RWPE1 (cell line): ENCODE results near the gene DCUN1D4.

Experiments used
- CTCF ChIA-PET: fragments of 350-600 bp; sonication (Branson Sonifier 250); formaldehyde crosslinking; extraction: SDS; loops from one replicate; lab custom pipeline; 2021; lab: Yijun Ruan, JAX
- POLR2A ChIA-PET: fragments of 400-600 bp; formaldehyde crosslinking; extraction: SDS; loops from one replicate; lab custom pipeline; 2020; ENCODE audit warnings: antibody characterized with exemption; ENCODE audit not compliant: low non-redundant PET; lab: Yijun Ruan, JAX
- DNase-seq: peaks from one replicate; pipeline ENCODE4 v3.0.0; 2012; ENCODE audit warnings: low spot score
- H3K27ac ChIP-seq: fragments of 450-650 bp; 2 replicates; pipeline ENCODE4 v1.5.1; 2017
- TF ChIP-seq, protein P1 (sequence below): fragments of 450-650 bp; conservative IDR thresholded peaks from 2 replicates; pipeline ENCODE4 v1.5.1; 2017; ENCODE audit warnings: low read depth, mild to moderate bottlenecking

Gene DCUN1D4

GRCh38 chr4:51842554-51843308, at the start of gene DCUN1D4:
TSS of gene DCUN1D4 (plus strand) at chr4:51843153. CDS start at chr4:51843243, 90 bp downstream.
- peak within 1 kb of the TSS; percentile 97 for H3K27ac ChIP-seq
- TF ChIP-seq, protein P1, sequence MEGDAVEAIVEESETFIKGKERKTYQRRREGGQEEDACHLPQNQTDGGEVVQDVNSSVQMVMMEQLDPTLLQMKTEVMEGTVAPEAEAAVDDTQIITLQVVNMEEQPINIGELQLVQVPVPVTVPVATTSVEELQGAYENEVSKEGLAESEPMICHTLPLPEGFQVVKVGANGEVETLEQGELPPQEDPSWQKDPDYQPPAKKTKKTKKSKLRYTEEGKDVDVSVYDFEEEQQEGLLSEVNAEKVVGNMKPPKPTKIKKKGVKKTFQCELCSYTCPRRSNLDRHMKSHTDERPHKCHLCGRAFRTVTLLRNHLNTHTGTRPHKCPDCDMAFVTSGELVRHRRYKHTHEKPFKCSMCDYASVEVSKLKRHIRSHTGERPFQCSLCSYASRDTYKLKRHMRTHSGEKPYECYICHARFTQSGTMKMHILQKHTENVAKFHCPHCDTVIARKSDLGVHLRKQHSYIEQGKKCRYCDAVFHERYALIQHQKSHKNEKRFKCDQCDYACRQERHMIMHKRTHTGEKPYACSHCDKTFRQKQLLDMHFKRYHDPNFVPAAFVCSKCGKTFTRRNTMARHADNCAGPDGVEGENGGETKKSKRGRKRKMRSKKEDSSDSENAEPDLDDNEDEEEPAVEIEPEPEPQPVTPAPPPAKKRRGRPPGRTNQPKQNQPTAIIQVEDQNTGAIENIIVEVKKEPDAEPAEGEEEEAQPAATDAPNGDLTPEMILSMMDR: no peak; the same call in 1 of the 2 replicates
- peak; percentile 100 for DNase-seq
- ChIA-PET POLR2A (no interaction called here), CTCF (interaction anchor here (0.6 kb wide), 1 partner anchor 149 kb away, joined by 4 read pairs; no protein-coding TSS in a partner anchor)

DNA sequence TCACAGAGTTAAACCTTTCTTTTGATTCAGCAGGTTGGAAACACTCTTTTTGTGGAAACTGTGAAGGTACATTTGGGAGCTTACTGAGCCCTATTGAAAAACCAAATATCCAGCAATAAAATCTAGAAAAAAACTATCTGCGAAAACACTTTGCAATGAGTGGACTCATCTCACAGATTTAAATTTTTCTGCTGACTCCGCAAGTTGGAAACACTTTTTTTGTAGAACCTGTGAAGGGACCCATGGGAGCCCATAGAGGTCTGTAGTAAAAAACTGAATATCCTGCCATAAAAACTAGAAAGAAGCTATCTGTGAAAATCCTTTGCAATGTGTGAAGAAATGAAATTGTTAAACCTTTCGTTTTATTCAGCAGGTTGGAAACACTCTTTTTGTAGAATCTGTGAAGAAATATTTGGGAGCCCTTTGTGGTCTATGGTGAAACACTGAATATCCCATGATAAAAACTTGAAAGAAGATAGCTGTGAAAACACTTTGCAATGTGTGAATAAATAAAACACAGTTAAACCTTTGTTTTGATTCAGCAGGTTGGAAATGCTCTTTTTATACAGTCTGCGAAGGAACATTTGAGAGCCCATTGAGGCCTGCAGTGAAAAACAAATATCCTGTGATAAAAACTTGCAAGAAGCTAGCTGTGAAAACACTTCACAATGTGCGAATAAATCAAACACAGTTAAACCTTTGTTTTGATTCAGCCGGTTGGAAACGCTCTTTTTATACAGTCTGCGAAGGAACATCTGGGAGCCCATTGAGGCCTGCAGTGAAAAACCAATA, 22.3 kb upstream of the DCUN1D4 start:
- ChIA-PET POLR2A (no interaction called here), CTCF (no interaction called here)
- TF ChIP-seq, protein P1: no peak
- no peak overlapping the region for H3K27ac ChIP-seq
- DNase-seq: no peak

- no peak overlapping the region for H3K27ac ChIP-seq
- TF ChIP-seq, protein P1: no peak
- ChIA-PET POLR2A (no interaction called here), CTCF (interaction anchor here (0.6 kb wide), 1 partner anchor 103 kb away, joined by 8 read pairs; no protein-coding TSS in a partner anchor)
- no peak for DNase-seq
These were observed 17.6 kb upstream of the DCUN1D4 start for GRCh38 chr4:51825341-51825740.

DNA sequence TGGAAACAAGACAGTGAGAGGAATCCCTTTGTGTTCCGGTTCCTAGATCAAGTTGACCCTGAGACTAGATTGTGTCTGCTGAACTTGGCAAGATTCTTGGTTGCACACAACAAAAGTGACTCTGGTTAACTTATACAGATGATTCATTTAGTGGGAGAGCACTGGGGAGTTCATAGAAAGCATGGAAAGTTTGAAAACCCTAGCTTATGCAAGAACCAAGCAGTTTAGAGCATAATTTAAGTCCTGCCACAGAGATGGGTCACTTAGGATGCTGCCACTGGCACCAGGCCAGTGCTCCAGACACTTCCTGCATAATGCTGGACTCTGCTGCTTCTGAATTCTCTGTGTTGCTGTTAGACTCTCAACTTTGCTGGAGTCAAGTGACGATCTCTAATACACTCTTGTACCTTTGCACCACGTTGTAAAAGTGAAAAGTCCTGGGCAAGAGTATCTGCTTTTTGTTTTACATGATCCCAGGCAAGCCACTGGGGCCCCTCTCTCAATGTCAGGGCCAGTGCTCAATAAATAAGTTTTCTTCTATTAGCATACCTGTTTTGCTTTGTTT, 12.7 kb upstream of the DCUN1D4 start:
- TF ChIP-seq, protein P1: no peak
- no peak overlapping the region for H3K27ac ChIP-seq
- POLR2A ChIA-PET: no interaction called here
- no peak for DNase-seq
- CTCF ChIA-PET: no interaction called here

DNA sequence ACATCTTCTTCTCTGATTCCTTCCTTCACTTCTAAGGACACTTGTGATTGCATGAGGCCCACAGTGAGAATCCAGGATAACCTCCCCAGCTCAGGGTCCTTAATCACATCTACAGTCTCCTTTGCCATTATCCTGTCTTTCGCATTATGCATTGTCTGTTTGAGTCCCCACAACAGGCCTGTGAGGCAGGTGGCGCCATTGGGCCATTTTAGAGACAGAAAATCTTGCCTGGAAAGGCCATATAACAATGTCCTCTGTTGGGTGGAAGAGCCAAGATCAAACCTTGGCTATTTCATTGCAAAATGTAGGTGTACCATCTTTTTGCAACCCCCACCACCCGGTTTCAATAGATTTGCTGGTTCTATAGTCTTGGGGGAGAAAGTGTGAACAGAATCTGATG, 11.8 kb upstream of the DCUN1D4 start:
- POLR2A ChIA-PET: no interaction called here
- CTCF ChIA-PET: interaction anchor here (1.4 kb wide), 1 partner anchor 74 kb away, joined by 3 read pairs; no protein-coding TSS in a partner anchor
- DNase-seq: peak; percentile 31
- TF ChIP-seq, protein P1: peak; percentile 52
- no peak overlapping the region for H3K27ac ChIP-seq

DNA sequence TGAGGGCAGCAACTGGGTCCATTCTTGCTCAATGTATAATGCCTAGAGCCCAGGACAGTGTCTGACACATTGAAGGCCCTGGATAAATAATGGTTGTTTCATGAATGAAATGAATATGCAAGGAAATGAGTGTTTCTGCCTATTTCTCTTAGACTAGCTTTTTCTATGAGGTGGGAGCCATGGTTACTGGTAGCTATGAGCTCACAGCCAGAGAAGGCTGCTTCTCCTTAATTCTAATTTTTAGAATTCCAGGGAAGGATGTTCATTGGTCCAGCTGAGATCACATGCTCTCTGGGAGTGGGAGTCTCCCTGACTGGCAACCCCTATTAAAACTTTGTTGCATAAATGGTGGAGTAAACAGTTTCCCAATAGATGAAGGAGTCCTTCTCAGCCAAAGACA, 9.7 kb upstream of the DCUN1D4 start:
- TF ChIP-seq, protein P1: no peak
- ChIA-PET CTCF (interaction anchor here (0.6 to 0.7 kb wide), 2 partner anchors 193 to 1499 kb away, joined by 4 read pairs; no protein-coding TSS in a partner anchor), POLR2A (no interaction called here)
- H3K27ac ChIP-seq: no peak overlapping the region
- DNase-seq: no peak
